Measurements from ENCODE around the gene UBE2Z.

Gene UBE2Z

GRCh38 chr17:48961516-48962233, 53.5 kb downstream of the UBE2Z start:
- DNase-seq = no peak

DNA sequence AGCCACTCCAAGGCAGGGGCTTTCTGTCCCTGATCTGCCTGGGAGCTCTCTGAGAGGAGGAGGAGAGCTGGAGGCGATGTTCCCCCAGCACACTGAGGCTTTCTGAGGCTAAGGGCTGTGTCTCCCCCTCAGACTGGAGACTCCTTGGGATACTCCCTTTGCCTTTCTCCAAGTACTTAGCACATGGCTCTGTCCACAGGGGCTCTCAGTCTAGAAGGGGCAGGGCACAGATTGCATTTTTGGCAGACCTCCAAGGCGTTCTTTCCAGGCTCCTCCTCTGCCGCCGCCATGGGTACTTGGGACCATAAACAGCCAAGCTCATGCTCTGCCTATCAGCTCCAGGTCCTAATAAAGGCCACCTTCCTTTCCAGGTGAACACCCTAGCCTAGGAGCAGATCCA, 62.0 kb downstream of the UBE2Z start:
- peak; percentile 25 for DNase-seq

DNA sequence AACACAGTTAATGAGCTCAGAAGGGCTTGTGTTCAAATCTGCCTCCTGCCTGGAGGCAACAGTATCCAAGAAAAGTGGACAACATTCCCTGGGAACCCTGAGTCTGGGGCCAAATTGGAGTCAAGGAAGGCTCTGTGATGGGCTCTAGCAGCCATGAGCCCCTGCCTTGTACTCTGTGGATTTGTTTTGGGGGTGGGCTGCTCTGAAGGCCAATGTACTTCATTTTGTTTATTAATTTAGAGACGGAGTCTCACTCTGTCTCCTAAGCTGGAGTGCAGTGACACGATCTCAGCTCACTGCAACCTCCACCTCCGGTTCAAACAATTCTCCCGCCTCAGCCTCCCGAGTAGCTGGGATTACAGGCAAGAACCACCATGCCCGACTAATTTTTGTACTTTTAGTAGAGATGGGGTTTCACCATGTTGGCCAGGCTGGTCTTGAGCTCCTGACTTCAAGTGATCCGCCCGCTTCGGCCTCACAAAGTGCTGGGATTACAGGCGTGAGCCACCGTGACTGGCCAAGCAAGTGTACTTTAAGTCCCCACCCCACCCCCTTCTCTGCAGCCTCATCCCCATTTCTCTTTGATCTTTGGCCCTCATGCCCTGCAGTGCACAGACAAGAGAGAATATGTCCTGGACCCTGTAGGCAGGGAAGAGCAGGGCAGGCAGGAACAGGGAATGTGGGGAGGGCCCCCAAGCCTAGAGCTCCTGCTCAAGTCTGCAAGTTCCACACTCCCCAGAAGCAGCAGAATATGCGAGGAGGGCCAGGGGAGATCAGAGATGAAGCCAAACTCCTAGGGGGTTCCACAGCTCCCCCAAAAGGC, 62.9 kb downstream of the UBE2Z start:
- no peak for DNase-seq

GRCh38 chr17:48972749-48973097, 64.5 kb downstream of the UBE2Z start:
- DNase-seq = no peak

DNA sequence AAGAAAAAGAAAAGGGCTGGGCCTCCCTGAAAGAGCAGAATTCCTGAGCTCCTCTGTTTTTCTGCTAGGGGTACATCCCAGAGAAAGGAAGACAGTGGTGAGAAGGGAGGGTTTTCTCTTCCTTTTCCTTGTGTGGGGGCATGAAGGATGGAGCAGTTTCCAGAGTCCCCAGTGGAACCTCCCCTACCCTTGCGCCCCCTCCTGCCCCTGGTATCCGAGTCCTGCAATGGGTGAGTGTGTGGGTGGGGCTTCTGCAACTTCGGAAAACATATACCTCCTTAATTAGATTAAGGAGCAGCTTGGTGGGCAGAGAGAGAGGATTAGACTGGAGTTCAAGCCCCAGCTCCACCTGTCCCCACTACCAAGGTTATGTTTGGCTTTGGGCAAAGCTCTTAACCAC, 65.6 kb downstream of the UBE2Z start:
- DNase-seq = no peak
